Prostate gland (tissue), 2 donors: ENCODE results near the gene NR2F2.

Experiments used
- CTCF ChIP-seq, 4 experiments: fragments of 200-600 bp in 2 of 4; fragments of 450-650 bp in 2 of 4; sonication (generic) in 2 of 4; IDR thresholded peaks; 1 replicate in 3 of 4; 2 replicates in 1 of 4; pipeline ENCODE4 v1.5.1; 2016 to 2019; ENCODE audit warnings: antibody characterized with exemption in 4 of 4, mild to moderate bottlenecking in 2 of 4, moderate library complexity in 2 of 4
- POLR2A ChIP-seq: fragments of 450-650 bp; IDR thresholded peaks from one replicate; pipeline ENCODE4 v1.6.1; 2016; ENCODE audit warnings: antibody characterized with exemption, mild to moderate bottlenecking

DNA sequence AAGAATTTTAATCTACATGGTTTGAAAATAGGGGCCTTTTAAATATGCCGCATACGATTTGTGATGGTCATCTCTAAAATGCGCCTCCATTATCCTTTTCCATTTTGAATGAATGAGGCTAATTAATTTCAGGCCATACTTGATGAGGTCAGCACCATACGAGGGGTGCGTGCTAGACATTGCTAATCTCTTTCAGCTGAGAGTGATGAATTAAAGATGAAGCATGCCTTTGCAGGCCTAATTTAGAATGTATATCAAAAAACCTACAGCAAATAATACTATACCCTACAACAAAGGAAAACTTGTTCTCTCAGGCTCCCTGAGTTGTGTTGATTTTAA, 18.6 kb upstream of the NR2F2 start:
- no peak for TF ChIP-seq POLR2A
- TF ChIP-seq CTCF (IDR thresholded peaks at IDR 0.05): no peak
